HG02852 (cell line): Measurements from ENCODE around the gene TPST1.
"Not testable (repeated sequence)": the region's sequence is repeated elsewhere in the genome, so short reads cannot be mapped to it uniquely, and the experiment has no call there.

Experiments
- ATAC-seq: cut with Tn5 transposase; IDR thresholded peaks from one replicate; pipeline ENCODE4 v1.9.1; 2021; ENCODE audit warnings: mild to moderate bottlenecking, moderate library complexity; ENCODE audit not compliant: unreplicated experiment

TPST1 gene

DNA sequence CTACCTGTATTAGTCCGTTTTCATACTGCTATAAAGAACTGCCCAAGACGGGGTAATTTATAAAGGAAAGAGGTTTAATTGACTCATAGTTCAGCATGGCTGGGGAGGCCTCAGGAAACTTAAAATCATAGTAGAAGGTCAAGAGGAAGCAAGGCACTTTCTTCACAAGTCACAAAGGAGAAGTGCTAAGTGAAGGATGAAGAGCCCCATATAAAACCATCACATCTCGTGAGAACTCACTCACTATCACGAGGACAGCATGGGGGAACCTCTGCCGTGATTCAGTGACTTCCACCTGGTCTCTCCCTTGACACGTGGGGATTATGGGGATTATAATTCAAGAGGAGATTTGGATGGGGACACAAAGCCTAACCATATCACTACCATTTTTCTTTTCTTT, 119.9 kb downstream of the TPST1 start:
- ATAC-seq, result not testable (repeated sequence)

DNA sequence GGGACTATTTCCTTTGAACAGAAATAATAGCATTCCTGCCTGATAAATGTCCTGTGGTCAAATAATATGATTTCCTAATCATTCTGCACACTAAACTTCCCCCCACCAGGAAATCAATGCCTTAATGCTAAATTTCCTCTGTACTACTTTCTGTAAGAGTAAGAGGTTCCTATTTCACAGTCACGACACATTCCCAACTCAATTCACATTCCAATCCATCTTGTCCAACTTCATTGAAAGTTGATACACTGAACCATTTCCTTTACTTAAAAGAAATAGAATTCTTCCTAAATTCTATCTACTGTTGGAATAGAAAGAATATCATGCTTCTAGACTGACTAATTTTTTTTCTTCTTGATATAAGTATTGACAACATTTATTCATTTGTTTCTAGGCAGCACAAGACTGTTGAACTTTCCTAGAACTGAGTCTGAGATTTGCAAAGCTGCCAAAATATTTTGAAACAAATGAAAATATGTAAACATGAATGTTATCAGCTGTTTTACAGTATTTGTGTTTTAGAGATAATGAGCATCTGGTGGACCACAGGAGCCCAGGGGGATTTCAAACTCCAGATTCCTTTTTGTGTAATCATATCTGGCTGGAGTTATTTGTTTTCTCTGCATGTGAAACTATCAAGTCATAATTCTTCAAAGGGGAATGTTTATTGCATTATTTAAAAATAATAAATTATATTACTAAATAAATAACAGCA, 121.5 kb downstream of the TPST1 start:
- ATAC-seq, result no peak

DNA sequence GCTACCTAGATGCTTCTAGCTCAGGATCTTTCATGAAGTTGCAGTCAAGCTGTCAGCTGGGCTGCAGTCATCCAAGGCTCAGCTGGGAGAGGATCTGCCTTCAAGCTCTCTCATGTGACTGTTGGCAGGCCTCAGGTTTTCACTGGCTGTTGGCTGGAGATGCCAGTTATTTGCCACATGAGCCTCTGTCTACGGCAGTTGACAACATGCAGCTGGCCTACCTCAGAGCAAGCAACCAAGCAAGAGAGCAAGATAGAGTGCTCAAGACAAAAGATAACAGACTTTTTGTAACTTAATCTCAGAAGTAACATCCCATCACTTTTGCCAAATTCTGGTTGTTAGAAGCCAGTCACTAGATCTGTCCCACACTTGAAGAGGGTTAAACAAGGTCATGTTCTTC, 125.8 kb downstream of the TPST1 start:
- no peak for ATAC-seq

DNA sequence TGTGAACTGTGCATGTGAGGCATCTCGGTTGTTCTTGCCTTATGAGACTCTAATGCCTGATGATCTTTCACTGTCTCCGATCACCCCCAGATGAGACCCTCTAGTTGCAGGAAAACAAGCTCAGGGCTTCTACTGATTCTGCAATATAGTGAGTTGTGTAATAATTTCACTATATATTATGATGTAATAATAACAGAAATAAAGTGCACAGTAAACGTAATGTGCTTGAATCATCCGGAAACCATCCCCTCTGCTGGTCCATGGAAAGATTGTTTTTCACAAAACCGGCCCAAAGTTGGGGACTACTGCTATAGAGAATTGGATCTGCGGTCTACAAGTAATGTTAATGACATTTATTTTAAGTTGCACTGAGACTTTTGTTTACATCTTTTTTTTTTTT, 126.7 kb downstream of the TPST1 start:
- no peak for ATAC-seq

DNA sequence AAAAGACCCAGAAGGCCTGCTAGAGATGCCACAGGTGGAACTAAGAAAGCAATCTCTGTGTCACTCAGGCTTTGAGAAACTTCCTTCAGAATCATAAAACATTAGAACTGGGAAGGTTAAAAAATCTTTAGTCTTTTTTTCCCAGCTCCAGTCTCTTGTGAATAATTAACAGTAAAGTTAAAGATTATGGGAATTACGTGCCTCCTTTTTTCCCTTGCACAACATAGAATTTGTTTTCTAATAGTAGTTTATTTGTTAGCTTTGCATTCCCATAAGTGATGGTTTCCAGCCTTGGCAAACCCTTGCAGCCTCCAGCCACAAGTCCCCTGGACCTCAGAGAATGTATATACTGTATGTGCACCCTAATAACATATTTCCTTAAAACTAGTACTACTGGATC, 128.3 kb downstream of the TPST1 start:
- no peak for ATAC-seq

DNA sequence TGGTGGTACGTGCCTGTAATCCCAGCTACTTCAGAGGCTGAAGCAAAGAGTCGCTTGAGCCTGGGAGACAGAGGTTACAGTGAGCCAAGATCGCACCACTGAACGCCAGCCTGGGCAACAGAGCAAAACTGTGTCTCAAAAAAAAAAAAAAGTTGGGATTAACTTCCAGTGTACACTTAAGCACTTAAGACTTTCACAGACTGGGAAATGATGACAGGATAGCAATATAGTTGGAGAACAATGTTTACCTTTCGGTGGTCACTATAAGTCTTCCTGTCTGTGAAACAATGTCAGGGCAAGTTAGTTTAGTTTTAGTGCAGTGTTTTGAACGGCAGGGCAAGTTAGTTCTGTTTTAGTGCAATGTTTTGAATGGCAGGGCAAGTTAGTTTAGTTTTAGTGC, 130.2 kb downstream of the TPST1 start:
- no peak for ATAC-seq

DNA sequence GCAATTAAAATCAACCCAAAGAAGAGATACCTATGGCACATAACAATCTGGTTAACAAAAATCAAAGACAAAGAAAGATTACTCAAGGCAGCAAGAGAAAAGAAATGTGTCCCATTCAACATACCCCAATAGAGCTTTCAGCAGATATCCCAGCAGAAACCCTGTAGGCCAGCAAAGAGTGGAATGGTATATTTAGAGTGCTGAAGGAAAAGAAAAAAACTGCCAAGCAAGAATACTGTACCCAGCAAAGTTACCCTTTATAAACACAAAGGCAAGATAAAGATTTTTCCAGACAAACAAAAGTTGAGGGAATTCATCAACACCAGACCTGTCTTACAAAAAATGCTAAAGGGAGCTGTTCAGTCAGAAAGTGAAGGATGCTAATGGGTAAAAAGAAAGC, 131.6 kb downstream of the TPST1 start:
- no peak for ATAC-seq

DNA sequence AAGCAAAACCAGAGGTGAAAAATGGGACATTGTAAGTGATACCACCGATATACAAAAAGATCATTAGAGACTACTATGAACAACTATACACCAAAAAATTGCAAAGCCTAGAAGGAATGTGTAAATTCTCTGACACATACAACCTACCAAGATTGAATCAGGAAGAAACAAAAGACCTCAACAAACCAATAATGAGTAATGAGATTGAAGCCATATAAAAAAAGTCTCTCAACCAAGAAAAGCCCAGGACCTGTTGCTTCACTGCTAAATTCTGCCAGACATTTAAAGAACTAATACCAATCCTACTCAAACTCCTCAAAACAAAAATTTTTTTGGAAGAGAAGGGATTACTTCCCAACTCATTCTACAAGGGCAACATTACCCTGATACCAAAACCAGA, 134.0 kb downstream of the TPST1 start:
- no peak for ATAC-seq

DNA sequence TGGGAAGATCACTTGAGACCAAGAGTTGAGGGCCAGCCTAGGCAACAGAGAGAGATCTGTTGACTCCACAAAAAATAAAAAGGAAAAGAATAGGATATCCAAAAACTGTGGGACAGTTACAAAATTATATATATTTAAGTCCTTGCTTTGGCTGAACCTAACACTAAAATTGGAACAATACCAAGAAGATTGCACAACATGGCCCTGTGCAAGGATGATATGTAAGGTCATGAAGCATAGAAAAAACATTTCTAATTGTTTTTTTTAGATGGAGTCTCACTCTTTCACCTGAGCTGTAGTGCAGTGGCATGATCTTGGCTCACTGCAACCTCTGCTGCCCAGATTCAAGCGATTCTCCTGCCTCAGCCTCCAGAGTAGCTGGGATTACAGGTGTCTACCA, 139.0 kb downstream of the TPST1 start:
- ATAC-seq, result no peak

DNA sequence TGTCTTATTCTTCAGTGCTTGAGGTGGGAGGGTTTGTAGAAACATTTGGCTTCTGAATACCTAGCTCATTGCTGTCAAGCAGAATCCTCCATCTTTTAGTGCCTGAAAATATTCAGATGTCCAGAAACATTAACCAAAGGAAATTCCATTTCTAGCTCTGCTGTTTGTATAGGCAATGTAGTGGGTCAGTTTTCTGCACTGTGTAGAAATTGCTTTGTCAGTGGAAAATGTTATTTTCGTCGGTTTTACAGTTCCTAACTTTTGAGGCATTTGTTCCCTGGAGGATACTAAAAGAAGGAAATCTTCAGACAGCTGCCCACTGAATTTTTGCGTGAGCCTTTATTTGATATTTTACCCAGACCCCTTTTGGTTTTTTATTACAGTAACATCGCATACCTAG, 143.4 kb downstream of the TPST1 start:
- no peak for ATAC-seq

DNA sequence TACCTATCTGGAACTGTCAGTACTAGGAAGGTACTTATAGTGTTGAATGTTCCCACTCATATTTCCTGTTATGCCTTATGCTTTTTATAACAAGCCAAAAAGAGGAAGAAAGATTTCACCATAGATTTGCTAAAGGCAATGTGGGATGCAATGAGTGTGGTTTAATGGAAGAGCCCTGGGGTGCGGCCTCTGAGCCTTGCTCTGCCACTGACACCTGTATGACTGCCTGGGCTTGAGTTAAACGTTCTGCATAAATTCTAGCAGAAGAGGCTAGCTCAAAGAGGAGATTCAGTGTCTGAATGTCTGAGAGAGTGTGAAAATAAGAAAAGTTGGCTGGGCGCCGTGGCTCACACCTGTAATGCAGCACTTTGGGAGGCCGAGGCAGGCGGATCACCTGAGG, 143.8 kb downstream of the TPST1 start:
- no peak for ATAC-seq

DNA sequence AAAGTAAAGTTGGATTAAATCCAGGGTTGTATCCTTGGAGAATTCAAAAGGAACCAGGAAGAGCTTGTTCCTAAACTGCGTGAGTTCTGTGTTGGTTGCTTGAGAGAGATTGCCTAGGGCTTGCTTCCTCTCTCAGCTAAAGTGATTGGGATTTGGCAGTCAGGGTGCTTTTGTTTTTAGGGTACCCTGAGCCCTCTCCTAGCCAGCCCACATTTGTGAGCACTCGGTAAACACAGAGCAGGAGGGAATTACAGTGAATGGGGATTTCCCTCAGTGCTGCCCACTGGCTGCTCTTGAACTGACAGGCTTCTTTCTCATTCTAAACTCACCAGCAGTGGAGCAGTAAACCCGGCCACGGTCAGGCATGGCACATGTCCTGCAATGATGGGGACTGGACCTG, 146.9 kb downstream of the TPST1 start:
- ATAC-seq, result no peak

DNA sequence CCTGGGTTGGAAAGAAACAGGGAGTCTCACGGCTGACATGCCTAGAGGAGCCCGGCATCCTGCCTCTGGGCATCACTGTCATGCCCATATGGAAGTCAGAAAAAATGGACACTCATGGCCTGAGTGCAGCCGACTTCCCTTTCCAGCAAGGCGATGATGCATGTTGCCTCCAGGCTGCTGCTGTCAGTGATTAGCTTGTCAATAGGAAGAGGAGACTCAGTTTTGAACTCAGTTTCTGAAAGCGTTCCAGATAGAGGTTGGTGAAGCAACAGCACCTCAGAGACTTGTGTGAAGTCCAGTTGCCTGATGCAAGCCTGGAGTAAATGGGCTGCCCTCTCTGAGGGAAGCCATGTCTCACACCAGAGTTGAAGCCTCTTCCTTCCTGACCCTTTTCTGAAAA, 148.4 kb downstream of the TPST1 start:
- no peak for ATAC-seq

DNA sequence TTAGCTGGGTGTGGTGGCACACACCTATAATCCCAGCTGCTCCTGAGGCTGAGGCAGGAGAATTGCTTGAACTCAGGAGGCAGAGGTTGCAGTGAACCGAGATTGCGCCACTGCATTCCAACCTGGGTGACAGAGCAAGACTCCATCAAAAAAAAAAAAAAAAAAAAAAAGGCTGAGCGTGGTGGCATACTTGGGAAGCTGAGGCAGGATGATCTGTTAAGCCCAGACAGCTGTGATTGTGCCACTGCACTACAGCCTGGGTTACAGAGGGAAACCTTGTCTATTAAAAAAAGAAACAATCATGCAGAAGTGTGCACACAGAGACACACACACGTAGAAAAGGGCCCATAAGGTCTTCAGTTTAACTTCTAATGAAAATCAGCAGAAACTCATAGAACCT, 150.6 kb downstream of the TPST1 start:
- no peak for ATAC-seq

DNA sequence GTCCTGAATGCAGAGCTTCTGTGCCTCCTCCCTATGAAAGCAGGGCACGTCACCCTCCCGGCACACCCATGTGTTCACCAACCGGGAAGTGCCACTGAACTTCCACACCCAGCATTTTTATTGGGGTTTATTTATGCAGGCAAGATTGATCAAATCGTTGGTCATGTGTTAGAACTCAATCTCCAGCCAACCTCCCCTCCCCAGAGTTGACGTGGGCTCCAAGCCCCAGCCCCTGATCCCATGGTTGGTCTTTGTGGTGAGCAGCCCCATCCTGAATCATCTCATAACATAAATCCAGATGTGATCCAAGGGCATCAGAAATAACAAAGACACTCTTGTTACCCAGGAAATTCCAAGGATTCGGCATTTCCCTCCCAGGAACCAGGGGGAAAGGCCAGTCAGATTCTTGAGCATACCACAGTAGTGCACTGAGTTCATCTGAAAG, 151.2 kb downstream of the TPST1 start:
- no peak for ATAC-seq

DNA sequence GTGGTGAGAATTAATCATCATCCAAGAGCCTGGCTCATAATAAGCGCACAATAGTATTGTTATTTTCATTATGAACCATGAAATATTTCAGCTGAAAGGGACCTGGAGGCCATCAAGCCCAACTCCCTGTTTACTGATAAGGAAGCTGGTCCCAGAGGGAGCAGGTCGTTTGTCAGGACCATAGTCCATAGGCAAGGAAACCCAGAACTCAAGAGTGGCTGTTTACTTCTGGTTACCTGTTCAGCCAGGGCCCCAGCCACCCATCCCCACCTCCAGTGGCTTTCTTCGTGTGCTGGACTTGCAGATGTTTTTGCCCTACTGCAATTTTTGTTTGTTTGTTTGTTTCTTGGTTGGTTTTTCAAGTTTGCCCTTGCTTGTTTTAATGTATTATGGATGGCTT, 152.0 kb downstream of the TPST1 start:
- no peak for ATAC-seq

DNA sequence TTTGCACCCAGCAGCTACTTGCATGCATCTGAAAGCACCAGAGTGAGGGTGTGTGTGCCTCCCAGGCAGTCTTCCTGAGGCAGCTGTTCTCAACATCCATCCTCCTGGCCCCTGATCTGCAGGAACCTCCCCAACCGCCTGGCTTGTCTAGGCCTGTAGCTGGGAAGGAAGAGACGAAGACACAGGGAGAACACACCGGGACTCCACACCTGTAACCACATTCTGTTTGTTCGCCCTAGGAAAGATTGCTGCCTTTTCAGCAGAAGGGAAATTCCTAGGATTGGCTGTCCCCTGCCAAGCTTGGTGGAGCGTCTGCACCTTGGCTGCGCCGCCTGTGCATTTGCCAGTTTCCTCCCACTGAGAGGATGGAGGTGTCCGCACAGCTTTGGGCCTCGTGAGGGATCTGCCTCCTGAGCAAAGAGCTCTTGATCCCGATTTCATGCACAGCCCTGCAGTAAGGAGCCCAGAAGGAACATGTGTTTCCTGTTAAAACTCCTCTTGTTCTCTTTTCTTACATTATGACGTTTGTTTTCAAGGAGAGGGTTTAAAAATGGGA, 154.6 kb downstream of the TPST1 start:
- no peak for ATAC-seq

DNA sequence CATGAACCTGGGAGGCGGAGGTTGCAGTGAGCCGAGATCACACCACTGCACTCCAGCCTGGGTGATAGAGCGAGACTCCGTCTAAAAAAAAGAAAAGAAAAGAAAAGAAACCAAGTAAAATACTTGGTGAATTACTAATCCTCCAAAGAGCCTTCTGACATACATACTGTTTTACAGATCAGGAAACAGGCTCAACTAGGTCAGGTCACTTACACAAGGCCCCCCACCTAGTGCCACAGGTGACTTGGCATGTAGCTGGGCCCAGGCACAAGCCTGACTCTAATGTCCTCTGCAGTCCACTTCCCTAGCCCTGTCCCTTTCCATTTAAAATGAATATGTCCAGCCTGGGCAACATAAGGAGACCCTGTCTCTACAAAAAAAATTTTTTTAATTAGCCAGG, 157.0 kb downstream of the TPST1 start:
- no peak for ATAC-seq

DNA sequence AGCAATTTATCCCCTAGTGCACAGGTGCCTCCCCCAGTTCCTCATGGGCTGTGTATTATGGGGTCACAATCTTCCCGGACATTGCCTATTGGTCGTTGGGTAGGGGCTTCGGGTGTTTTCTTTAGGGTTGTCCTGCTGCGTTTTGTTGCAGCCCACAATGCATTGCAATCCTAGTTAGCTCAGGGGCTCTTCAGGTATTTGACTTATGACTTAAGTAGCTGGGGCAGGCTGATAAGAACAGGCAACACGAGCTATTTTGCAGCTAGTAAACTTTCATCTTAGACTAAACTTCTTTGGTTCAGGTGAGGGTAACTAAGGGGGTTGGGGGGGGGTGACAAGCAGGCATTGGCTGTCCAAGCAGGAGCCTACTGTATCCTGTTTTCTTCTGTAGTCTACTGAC, 158.5 kb downstream of the TPST1 start:
- no peak for ATAC-seq

DNA sequence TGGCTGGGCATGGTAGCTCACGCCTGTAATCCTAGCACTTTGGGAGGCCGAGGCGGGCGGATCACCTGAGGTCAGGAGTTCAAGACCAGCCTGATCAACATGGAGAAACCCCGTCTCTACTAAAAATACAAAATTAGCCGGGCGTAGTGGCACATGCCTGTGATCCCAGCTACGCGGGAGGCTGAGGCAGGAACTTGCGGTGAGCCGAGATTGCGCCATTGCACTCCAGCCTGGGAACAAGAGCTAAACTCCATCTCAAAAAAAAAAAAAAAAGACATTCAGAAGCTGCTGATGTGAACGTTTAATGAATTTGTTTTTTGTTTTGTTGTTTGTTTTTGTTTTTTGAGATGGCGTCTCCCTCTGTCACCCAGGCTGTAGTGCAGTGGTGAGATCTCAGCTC, 159.9 kb downstream of the TPST1 start:
- ATAC-seq, result not testable (repeated sequence)

DNA sequence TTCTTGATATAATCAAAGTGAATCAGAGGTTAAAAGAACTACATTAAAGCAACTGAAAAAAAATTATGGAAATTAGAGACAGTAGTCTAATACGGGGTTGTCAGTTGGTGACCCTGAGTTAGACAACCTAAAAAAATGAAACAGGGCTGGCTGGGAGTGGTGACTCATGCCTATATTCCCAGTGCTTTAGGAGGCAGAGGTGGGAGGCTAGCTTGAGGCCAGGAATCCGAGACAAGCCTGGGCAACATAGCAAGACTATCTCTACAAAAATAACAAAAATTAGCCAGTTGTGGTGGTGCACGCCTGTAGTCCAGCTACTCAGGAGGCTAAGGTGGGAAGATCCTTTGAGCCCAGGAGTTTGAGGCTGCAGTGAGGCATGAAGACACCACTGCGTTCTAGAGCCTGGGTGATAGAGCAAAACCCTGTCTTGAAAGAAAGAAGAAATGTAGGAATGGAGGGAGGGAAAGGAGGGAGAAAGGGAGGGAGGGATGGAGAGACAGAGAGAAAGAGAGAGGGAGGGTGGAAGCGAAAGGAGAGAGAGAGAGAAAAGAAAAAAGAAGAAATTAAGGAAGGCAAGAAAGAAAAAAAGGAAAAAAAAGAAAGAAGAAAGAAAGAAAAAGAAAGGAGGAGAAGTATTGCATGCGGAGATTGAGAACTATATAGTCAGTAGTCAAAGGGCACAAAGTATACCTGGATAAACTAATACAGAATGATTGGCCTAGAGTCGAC, 166.1 kb downstream of the TPST1 start:
- no peak for ATAC-seq

DNA sequence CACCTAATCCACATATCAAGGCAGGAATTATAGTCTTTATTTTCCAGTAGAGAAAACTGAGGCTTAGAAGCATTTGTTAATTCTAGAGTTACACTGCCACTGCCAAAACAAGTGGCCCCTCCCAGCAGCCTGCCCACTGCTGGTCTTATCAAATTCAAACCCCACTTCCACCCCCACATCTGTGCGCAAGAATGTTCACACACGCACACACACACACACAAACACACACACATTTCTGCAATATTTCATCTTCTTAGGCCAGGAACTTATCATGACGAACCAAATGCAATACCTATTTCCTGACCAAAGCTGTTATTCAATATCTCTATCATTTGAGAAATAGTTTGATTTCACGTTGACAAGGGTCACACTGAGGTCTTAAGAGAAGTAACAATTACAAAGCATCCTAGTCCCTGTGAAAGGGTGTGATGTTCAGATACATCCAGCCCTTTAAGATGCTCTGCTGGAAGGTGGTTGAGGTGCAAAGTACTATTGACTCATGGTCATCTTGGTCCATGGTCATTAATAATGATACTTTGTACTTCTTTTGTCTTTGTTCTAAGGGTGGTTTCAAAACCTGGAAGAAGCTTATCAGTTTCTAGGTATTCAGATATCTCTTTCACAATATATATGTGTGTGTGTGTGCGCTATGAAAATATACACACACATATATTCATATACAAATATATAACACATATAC, 169.2 kb downstream of the TPST1 start:
- ATAC-seq, result not testable (repeated sequence)
